OCI-LY1 (cell line): Measurements from ENCODE around the gene NOG.

Experiments
- H2AFZ ChIP-seq: fragments of 200-600 bp; sonication (generic), shearing (Covaris generic); 2 replicates; pipeline ENCODE4 v1.6.0; 2014; ENCODE audit warnings: antibody characterized with exemption, mild to moderate bottlenecking, low read length
- H3F3A ChIP-seq: fragments of 200-600 bp; sonication (generic), shearing (Covaris generic); 2 replicates; pipeline ENCODE4 v1.6.0; 2014; ENCODE audit warnings: mild to moderate bottlenecking, antibody characterized with exemption, low read length, moderate library complexity; ENCODE audit not compliant: insufficient read depth
- H3K27ac ChIP-seq: fragments of 200-600 bp; sonication (generic); 2 replicates; pipeline ENCODE4 v1.5.1; 2014; ENCODE audit warnings: low read length, mixed run types, mild to moderate bottlenecking, low read depth; ENCODE audit not compliant: poor library complexity, severe bottlenecking
- H3K27me3 ChIP-seq: fragments of 200-600 bp; sonication (generic); 2 replicates; pipeline ENCODE4 v1.6.0; 2014; ENCODE audit warnings: antibody characterized with exemption, mild to moderate bottlenecking, low read length, moderate library complexity; ENCODE audit not compliant: insufficient read depth
- H3K36me3 ChIP-seq: fragments of 200-600 bp; sonication (generic); 2 replicates; pipeline ENCODE4 v1.6.1; 2014; ENCODE audit warnings: mild to moderate bottlenecking, antibody characterized with exemption, low read length, moderate library complexity, mixed read lengths; ENCODE audit not compliant: insufficient read depth
- H3K4me1 ChIP-seq: fragments of 200-600 bp; sonication (generic); 2 replicates; pipeline ENCODE4 v1.5.1; 2014; ENCODE audit warnings: mild to moderate bottlenecking, low read length, moderate library complexity; ENCODE audit not compliant: insufficient read depth, severe bottlenecking
- H3K4me2 ChIP-seq: fragments of 200-600 bp; sonication (generic), shearing (Covaris generic); 2 replicates; pipeline ENCODE4 v1.6.1; 2014; ENCODE audit warnings: low read length
- H3K4me3 ChIP-seq: fragments of 200-600 bp; sonication (generic); 2 replicates; pipeline ENCODE4 v1.5.1; 2014; ENCODE audit warnings: low read length, low read depth, mild to moderate bottlenecking, mixed read lengths; ENCODE audit not compliant: poor library complexity, severe bottlenecking
- H3K79me2 ChIP-seq: fragments of 200-600 bp; shearing (Covaris generic); 2 replicates; pipeline ENCODE4 v1.6.1; 2016; ENCODE audit warnings: mixed run types, low read length, mixed read lengths; ENCODE audit not compliant: insufficient read depth
- H3K9ac ChIP-seq: fragments of 200-600 bp; sonication (generic), shearing (Covaris generic); 2 replicates; pipeline ENCODE4 v1.6.1; 2014; ENCODE audit warnings: mild to moderate bottlenecking, low read length, mixed read lengths
- H3K9me2 ChIP-seq: fragments of 200-600 bp; sonication (generic), shearing (Covaris generic); 2 replicates; pipeline ENCODE4 v1.6.1; 2014; ENCODE audit warnings: low read depth, mild to moderate bottlenecking, low read length, mixed read lengths
- H3K9me3 ChIP-seq: fragments of 200-600 bp; shearing (Covaris generic); 2 replicates; pipeline ENCODE4 v1.6.1; 2014; ENCODE audit warnings: low read length, mixed read lengths
- H4K20me1 ChIP-seq: fragments of 200-600 bp; sonication (generic), shearing (Covaris generic); 2 replicates; pipeline ENCODE4 v1.6.0; 2016; ENCODE audit warnings: mild to moderate bottlenecking, low read length; ENCODE audit not compliant: insufficient read depth
- CTCF ChIP-seq: fragments of 200-600 bp; sonication (generic), shearing (Covaris generic); IDR thresholded peaks from 2 replicates; pipeline ENCODE4 v1.5.1; 2017; ENCODE audit warnings: mild to moderate bottlenecking, antibody characterized with exemption, low read length, moderate library complexity, mixed read lengths
- EZH2 ChIP-seq: fragments of 200-600 bp; sonication (generic), shearing (Covaris generic); IDR thresholded peaks from 2 replicates; pipeline ENCODE4 v1.8.0; 2017; ENCODE audit warnings: borderline replicate concordance, mixed run types, mild to moderate bottlenecking, antibody characterized with exemption, low read length, moderate library complexity, mixed read lengths

Gene NOG

GRCh38 chr17:56598466-56598865 is 5.0 kb downstream of the NOG start:
- Histone ChIP-seq H3F3A (no peaks in the 10 kb centered on the region), H3K9me2 (no peaks in the 10 kb centered on the region), H3K27me3 (no peaks in the 10 kb centered on the region), H3K79me2 (no peaks in the 10 kb centered on the region), H3K4me3 (no peak overlapping the region), H3K9ac (no peak overlapping the region), H4K20me1 (no peaks in the 10 kb centered on the region), H3K4me1 (no peaks in the 10 kb centered on the region), H3K9me3 (no peaks in the 10 kb centered on the region), H2AFZ (no peak overlapping the region), H3K27ac (no peak overlapping the region), H3K36me3 (no peaks in the 10 kb centered on the region), H3K4me2 (no peak overlapping the region)
- TF ChIP-seq CTCF (no peak), EZH2 (no peak)

GRCh38 chr17:56599088-56599487 is 5.6 kb downstream of the NOG start:
- H3K9me2 ChIP-seq = no peaks in the 10 kb centered on the region
- H3K4me2 ChIP-seq = no peak overlapping the region
- no peaks in the 10 kb centered on the region for H3K36me3 ChIP-seq
- no peaks in the 10 kb centered on the region for H3K27me3 ChIP-seq
- H2AFZ ChIP-seq = no peak overlapping the region
- no peaks in the 10 kb centered on the region for H4K20me1 ChIP-seq
- H3K27ac ChIP-seq = no peak overlapping the region
- no peaks in the 10 kb centered on the region for H3K9me3 ChIP-seq
- H3F3A ChIP-seq = no peaks in the 10 kb centered on the region
- no peak overlapping the region for H3K4me3 ChIP-seq
- H3K9ac ChIP-seq = no peak overlapping the region
- H3K4me1 ChIP-seq = no peaks in the 10 kb centered on the region
- no peaks in the 10 kb centered on the region for H3K79me2 ChIP-seq
- TF ChIP-seq EZH2 = no peak
- no peak for TF ChIP-seq CTCF

DNA sequence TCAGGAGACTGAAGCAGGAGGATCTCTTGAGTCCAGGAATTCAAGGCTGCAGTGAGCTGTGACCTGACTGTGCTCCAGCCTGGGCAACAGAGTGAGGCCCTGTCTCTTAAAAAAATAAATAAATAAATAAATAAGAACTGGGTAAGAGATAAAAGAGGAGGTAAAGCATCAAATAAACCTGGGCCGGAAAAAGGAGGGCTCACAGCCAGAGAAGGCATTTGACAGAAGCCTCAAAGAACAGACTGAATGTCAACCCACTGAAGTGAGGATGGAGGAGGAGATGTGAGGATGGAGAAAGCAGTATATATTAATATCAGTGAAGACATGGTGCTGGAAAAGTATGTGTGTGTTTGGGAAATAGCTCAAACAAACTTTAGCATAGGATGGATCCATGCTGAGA is 6.1 kb downstream of the NOG start:
- H3K9me3 ChIP-seq = no peaks in the 10 kb centered on the region
- H3F3A ChIP-seq = no peaks in the 10 kb centered on the region
- no peaks in the 10 kb centered on the region for H3K79me2 ChIP-seq
- no peaks in the 10 kb centered on the region for H3K36me3 ChIP-seq
- no peak overlapping the region for H2AFZ ChIP-seq
- no peak overlapping the region for H3K4me2 ChIP-seq
- H3K9ac ChIP-seq = no peak overlapping the region
- no peak overlapping the region for H3K4me3 ChIP-seq
- H3K4me1 ChIP-seq = no peaks in the 10 kb centered on the region
- H3K27me3 ChIP-seq = no peaks in the 10 kb centered on the region
- H3K9me2 ChIP-seq = no peaks in the 10 kb centered on the region
- TF ChIP-seq EZH2 = no peak
- H3K27ac ChIP-seq = no peak overlapping the region
- no peaks in the 10 kb centered on the region for H4K20me1 ChIP-seq

DNA sequence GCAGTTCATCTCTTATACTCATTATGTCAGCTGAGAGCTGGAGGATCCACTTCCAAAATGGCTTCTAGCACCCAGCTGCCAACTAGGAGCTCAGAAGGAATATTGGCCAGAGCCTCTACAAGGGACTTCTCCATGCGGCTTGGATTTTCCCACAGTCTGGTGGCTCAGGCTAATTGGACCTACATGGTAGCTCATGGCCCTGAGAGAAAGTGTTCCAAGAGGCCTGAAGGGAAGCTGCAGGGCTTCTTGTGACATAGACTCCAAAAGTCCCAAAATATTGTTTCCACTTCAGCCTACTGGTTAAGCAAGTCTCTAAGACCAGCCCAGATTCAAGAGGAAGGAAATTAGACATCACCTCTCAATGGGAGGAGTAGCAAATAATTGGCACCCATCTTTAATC is 6.8 kb downstream of the NOG start:
- Histone ChIP-seq H3K9me3 (no peaks in the 10 kb centered on the region), H3K36me3 (no peaks in the 10 kb centered on the region), H3K27ac (no peak overlapping the region), H2AFZ (no peak overlapping the region), H3K9ac (no peak overlapping the region), H3F3A (no peaks in the 10 kb centered on the region), H3K4me2 (no peak overlapping the region), H4K20me1 (no peaks in the 10 kb centered on the region), H3K79me2 (no peaks in the 10 kb centered on the region), H3K27me3 (no peaks in the 10 kb centered on the region), H3K4me1 (no peaks in the 10 kb centered on the region), H3K9me2 (no peaks in the 10 kb centered on the region), H3K4me3 (no peak overlapping the region)
- TF ChIP-seq EZH2 = no peak
- no peak for TF ChIP-seq CTCF
